SK-N-SH (cell line): Measurements from ENCODE around the gene BABAM2. TPM values are rescaled to one million over a fixed set of nuclear protein-coding genes. Genes with fewer than 3 reads are reported as not detected.
"Not testable (repeated sequence)": the region's sequence is repeated elsewhere in the genome, so short reads cannot be mapped to it uniquely, and the experiment has no call there.

Source experiments
- CTCF ChIA-PET: fragments of 300-600, 350-600 bp; formaldehyde crosslinking; extraction: SDS; loops from one replicate; lab custom pipeline; 2021; lab: Yijun Ruan, JAX
- POLR2A ChIA-PET: fragments of 350-600 bp; sonication (Branson Sonifier 250); formaldehyde crosslinking; extraction: SDS; loops from one replicate; lab custom pipeline; 2020; ENCODE audit warnings: antibody characterized with exemption, inconsistent platforms; lab: Yijun Ruan, JAX
- DNase-seq: peaks from one replicate; pipeline ENCODE4 v3.0.0; 2012
- H2AFZ ChIP-seq: fragments of 200-600 bp; sonication (generic); 2 replicates; pipeline ENCODE4 v1.8.1; 2016; ENCODE audit warnings: antibody characterized with exemption, mild to moderate bottlenecking, low read depth
- H3F3A ChIP-seq: fragments of 200-600 bp; sonication (generic); replicated peaks from 2 replicates; pipeline ENCODE3; 2016; ENCODE audit warnings: antibody characterized with exemption, mild to moderate bottlenecking; ENCODE audit not compliant: insufficient read depth
- H3K27ac ChIP-seq, 2 experiments: fragments of 200-500 bp in 1 of 2; fragments of 200-600 bp in 1 of 2; sonication (Bioruptor generic) in 1 of 2; sonication (generic), shearing (Covaris generic) in 1 of 2; 2 replicates each; pipeline versions ENCODE4 v1.5.1 to v1.6.1; 2014 to 2016; ENCODE audit warnings: low read depth in 2 of 2, inconsistent platforms in 1 of 2, low read length in 1 of 2, mild to moderate bottlenecking in 1 of 2, mixed read lengths in 1 of 2
- H3K27me3 ChIP-seq: fragments of 200-600 bp; sonication (generic), shearing (Covaris generic); 2 replicates; pipeline ENCODE4 v1.6.1; 2016; ENCODE audit warnings: mixed run types; ENCODE audit not compliant: insufficient read depth
- H3K36me3 ChIP-seq, 2 experiments: fragments of 200-500 bp in 1 of 2; fragments of 200-600 bp in 1 of 2; sonication (Bioruptor generic) in 1 of 2; sonication (generic) in 1 of 2; replicated peaks in 1 of 2; 2 replicates each; pipeline versions ENCODE3 to v1.5.1; 2014 to 2016; ENCODE audit warnings: low read length in 1 of 2, mild to moderate bottlenecking in 1 of 2; ENCODE audit not compliant: insufficient read depth in 2 of 2, control insufficient read depth in 1 of 2
- H3K4me1 ChIP-seq, 2 experiments: fragments of 200-500 bp in 1 of 2; fragments of 200-600 bp in 1 of 2; sonication (Bioruptor generic) in 1 of 2; sonication (generic), shearing (Covaris generic) in 1 of 2; 2 replicates each; pipeline versions ENCODE4 v1.5.1 to v1.6.1; 2014 to 2016; ENCODE audit warnings: low read depth in 1 of 2, low read length in 1 of 2, mixed run types in 1 of 2; ENCODE audit not compliant: insufficient read depth in 2 of 2, control insufficient read depth in 1 of 2
- H3K4me2 ChIP-seq: fragments of 200-600 bp; sonication (generic), shearing (Covaris generic); 2 replicates; pipeline ENCODE4 v1.6.1; 2017; ENCODE audit warnings: mixed run types
- H3K4me3 ChIP-seq, 2 experiments: fragments of 200-500 bp in 1 of 2; fragments of 200-600 bp in 1 of 2; sonication (Bioruptor generic) in 1 of 2; sonication (generic), shearing (Covaris generic) in 1 of 2; 2 replicates each; pipeline versions ENCODE4 v1.5.1 to v1.8.1; 2014 to 2016; ENCODE audit warnings: low read depth in 2 of 2, inconsistent platforms in 1 of 2, low read length in 1 of 2, mild to moderate bottlenecking in 1 of 2, mixed read lengths in 1 of 2, moderate library complexity in 1 of 2
- H3K79me2 ChIP-seq: fragments of 200-600 bp; sonication (generic); 2 replicates; pipeline ENCODE4 v1.8.1; 2017; ENCODE audit warnings: mild to moderate bottlenecking; ENCODE audit not compliant: insufficient read depth
- H3K9ac ChIP-seq: fragments of 200-600 bp; sonication (generic); 2 replicates; pipeline ENCODE4 v1.6.1; 2017; ENCODE audit warnings: mixed run types
- H3K9me2 ChIP-seq: fragments of 200-600 bp; sonication (generic); 2 replicates; pipeline ENCODE4 v1.6.1; 2017; ENCODE audit warnings: mixed run types
- H3K9me3 ChIP-seq: fragments of 200-600 bp; sonication (generic); 2 replicates; pipeline ENCODE4 v1.6.1; 2017; ENCODE audit warnings: mixed run types, mild to moderate bottlenecking, moderate library complexity
- H4K20me1 ChIP-seq: fragments of 200-600 bp; sonication (generic); 2 replicates; pipeline ENCODE4 v1.6.1; 2017; ENCODE audit warnings: mild to moderate bottlenecking, mixed run types; ENCODE audit not compliant: insufficient read depth
- CHD2 ChIP-seq: fragments of 150-350 bp; IDR thresholded peaks from 2 replicates; pipeline ENCODE4 v1.6.1; 2018; ENCODE audit warnings: low read length; ENCODE audit not compliant: partially characterized antibody
- GABPA ChIP-seq: IDR thresholded peaks from 2 replicates; pipeline ENCODE4 v1.4.0; 2012; ENCODE audit warnings: low read depth, mild to moderate bottlenecking
- MXI1 ChIP-seq: IDR thresholded peaks from 2 replicates; pipeline ENCODE4 v1.6.1; 2012; ENCODE audit warnings: mild to moderate bottlenecking, low read depth, low read length, improper control_type of control experiment
- NFIC ChIP-seq: IDR thresholded peaks from 2 replicates; pipeline ENCODE4 v1.4.0; 2012; ENCODE audit warnings: borderline replicate concordance
- NRF1 ChIP-seq: IDR thresholded peaks from 2 replicates; pipeline ENCODE4 v1.6.1; 2012; ENCODE audit warnings: low read depth, mild to moderate bottlenecking, low read length
- PBX3 ChIP-seq: IDR thresholded peaks from 2 replicates; pipeline ENCODE4; 2012
- SIN3A ChIP-seq: IDR thresholded peaks from 2 replicates; pipeline ENCODE4 v1.6.1; 2012; ENCODE audit warnings: low read depth, mild to moderate bottlenecking, low read length, moderate library complexity, borderline replicate concordance
- USF1 ChIP-seq: IDR thresholded peaks from 2 replicates; pipeline ENCODE4 v1.4.0; 2012; ENCODE audit warnings: low read depth, borderline replicate concordance
- ZBTB33 ChIP-seq: IDR thresholded peaks from 2 replicates; pipeline ENCODE4 v1.4.0; 2012; ENCODE audit warnings: low read depth, borderline replicate concordance
- WGBS: methylation state at CpG from one replicate; pipeline ENCODE4 v1.1.6; 2017; ENCODE audit warnings: low lambda C conversion rate; 5-methylcytosine and 5-hydroxymethylcytosine counted together
- polyA plus RNA-seq, 3 experiments: library from polyadenylated mRNA; depleted of rRNA; stranded (reverse); fragments of >200 nt; gene quantifications; 2 replicates each; pipeline ENCODE4 v1.2.3, GENCODE V29; 2012
- TF ChIP-seq, protein P1 (sequence below): fragments of 150-350 bp; IDR thresholded peaks from 2 replicates; pipeline ENCODE4 v1.6.1; 2017; ENCODE audit warnings: antibody characterized with exemption, low read length, low read depth, borderline replicate concordance
- TF ChIP-seq, protein P2 (sequence below): fragments of 150-350 bp; IDR thresholded peaks from 2 replicates; pipeline ENCODE4 v1.6.1; 2016; ENCODE audit warnings: mild to moderate bottlenecking, low read depth, low read length
- TF ChIP-seq, protein P3 (sequence below): IDR thresholded peaks from 2 replicates; pipeline ENCODE4 v1.4.0; 2012; ENCODE audit warnings: low read depth

BABAM2 gene
- polyA plus RNA-seq, 1 of the 3 experiments (the other 2 are of a cell fraction), result 34.0 TPM

- H3K27me3 ChIP-seq, POLR2A ChIA-PET: not testable (repeated sequence)
Observed at GRCh38 chr2:27881815-27882583, 8.5 kb upstream of the BABAM2 start.

DNA sequence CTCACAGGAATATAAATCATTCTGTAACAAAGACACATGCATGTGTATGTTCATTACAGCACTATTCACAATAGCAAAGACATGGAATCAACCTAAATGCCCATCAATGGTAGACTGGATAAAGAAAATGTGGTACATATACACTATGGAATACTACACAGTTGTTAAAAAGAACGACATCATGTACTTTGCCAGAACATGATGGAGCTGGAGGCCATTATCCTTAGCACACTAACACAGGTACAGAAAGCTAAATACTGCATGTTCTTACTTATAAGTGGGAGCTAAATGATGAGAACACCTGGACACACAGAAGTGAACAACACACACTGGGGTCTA, 8.0 kb upstream of the BABAM2 start:
- H3K79me2 ChIP-seq, DNase-seq, H4K20me1 ChIP-seq, H3K9me3 ChIP-seq, H3K27me3 ChIP-seq, H3K36me3 ChIP-seq, H3K27ac ChIP-seq, H2AFZ ChIP-seq, H3K9me2 ChIP-seq, H3K9ac ChIP-seq, H3K4me3 ChIP-seq, H3K4me2 ChIP-seq, POLR2A ChIA-PET: not testable (repeated sequence)
- CTCF ChIA-PET, result interaction anchor here (0.6 to 1.3 kb wide), 4 partner anchors 39 to 428 kb away, joined by 3 read pairs; no protein-coding TSS in a partner anchor
- Histone ChIP-seq H3K4me1 (peaks cover 4 to 15% of the 10 kb centered on the region in 2 experiments; a peak in 3 of 4 replicates), H3F3A (peaks cover 22% of the 10 kb centered on the region)
- WGBS, result 56% methylated on average over 1 of the region's 1 CpG

More at GRCh38 chr2:27881815-27882583, 8.5 kb upstream of the BABAM2 start:
- not testable (repeated sequence) for H3K79me2 ChIP-seq, H2AFZ ChIP-seq, H3K36me3 ChIP-seq, H4K20me1 ChIP-seq, DNase-seq, H3K9me2 ChIP-seq, H3K27ac ChIP-seq, H3K4me2 ChIP-seq, H3K9me3 ChIP-seq, H3K4me3 ChIP-seq, H3K9ac ChIP-seq
- H3F3A ChIP-seq, result peaks cover 18% of the 10 kb centered on the region
- peaks cover 4 to 15% of the 10 kb centered on the region in 2 experiments; a peak in 3 of 4 replicates for H3K4me1 ChIP-seq
- WGBS, result 69% methylated on average over 4 of the region's 4 CpGs
- CTCF ChIA-PET, result interaction anchor here (0.6 to 1.3 kb wide), 4 partner anchors 38 to 428 kb away, joined by 3 read pairs; no protein-coding TSS in a partner anchor
- TF ChIP-seq NFIC, result 0 out of 2 replicates have a peak, but pooled peaks have one; percentile 13
- TF ChIP-seq, all 33 proteins: peak for 1; not testable (repeated sequence) for 32

- Histone ChIP-seq H3K4me3 (no peak overlapping the region), H3K27me3 (no peaks in the 10 kb centered on the region), H3K79me2 (peaks cover 7% of the 10 kb centered on the region), H3K9ac (0 out of 2 replicates have a peak overlapping the region, but pooled peaks have one; percentile 10), H3K27ac (peak overlapping the region in 1 of 2 experiments; percentile 54; a peak in 2 of 4 replicates), H4K20me1 (no peaks in the 10 kb centered on the region), H3K4me1 (peaks cover 6 to 20% of the 10 kb centered on the region in 2 experiments; a peak in 3 of 4 replicates), H3K36me3 (no peaks in the 10 kb centered on the region), H3F3A (peaks cover 35% of the 10 kb centered on the region), H3K9me3 (peaks cover 7% of the 10 kb centered on the region; the same call in 1 of the 2 replicates), H3K9me2 (no peaks in the 10 kb centered on the region), H3K4me2 (peak overlapping the region; percentile 8; the same call in 1 of the 2 replicates), H2AFZ (no peak overlapping the region)
- 20% methylated on average over 2 of the region's 2 CpGs for WGBS
- ChIA-PET POLR2A (no interaction called here), CTCF (interaction anchor here (0.6 kb wide), 1 partner anchor 63 kb away, joined by 3 read pairs; no protein-coding TSS in a partner anchor)
- DNase-seq, result no peak
- TF ChIP-seq ZBTB33 (no peak), PBX3 (no peak), NRF1 (no peak), GABPA (no peak), CHD2 (no peak), SIN3A (no peak), USF1 (no peak), MXI1 (no peak)
- TF ChIP-seq, protein P1, sequence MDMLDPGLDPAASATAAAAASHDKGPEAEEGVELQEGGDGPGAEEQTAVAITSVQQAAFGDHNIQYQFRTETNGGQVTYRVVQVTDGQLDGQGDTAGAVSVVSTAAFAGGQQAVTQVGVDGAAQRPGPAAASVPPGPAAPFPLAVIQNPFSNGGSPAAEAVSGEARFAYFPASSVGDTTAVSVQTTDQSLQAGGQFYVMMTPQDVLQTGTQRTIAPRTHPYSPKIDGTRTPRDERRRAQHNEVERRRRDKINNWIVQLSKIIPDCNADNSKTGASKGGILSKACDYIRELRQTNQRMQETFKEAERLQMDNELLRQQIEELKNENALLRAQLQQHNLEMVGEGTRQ, result no peak
- TF ChIP-seq, protein P2, sequence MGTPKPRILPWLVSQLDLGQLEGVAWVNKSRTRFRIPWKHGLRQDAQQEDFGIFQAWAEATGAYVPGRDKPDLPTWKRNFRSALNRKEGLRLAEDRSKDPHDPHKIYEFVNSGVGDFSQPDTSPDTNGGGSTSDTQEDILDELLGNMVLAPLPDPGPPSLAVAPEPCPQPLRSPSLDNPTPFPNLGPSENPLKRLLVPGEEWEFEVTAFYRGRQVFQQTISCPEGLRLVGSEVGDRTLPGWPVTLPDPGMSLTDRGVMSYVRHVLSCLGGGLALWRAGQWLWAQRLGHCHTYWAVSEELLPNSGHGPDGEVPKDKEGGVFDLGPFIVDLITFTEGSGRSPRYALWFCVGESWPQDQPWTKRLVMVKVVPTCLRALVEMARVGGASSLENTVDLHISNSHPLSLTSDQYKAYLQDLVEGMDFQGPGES, result no peak
- TF ChIP-seq, protein P3, sequence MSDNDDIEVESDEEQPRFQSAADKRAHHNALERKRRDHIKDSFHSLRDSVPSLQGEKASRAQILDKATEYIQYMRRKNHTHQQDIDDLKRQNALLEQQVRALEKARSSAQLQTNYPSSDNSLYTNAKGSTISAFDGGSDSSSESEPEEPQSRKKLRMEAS, result no peak
Observed at GRCh38 chr2:27884601-27885000, 5.9 kb upstream of the BABAM2 start.
